ENCODE data around the gene RGPD8. TPM values are rescaled to one million over a fixed set of nuclear protein-coding genes. Genes with fewer than 3 reads are reported as not detected.
A peak's percentile ranks its signal among the peaks of the same experiment; 100 is the strongest.

RGPD8 gene
- total RNA-seq, 2 donors from 2014 or later: 17.1 to 42.7 TPM

DNA sequence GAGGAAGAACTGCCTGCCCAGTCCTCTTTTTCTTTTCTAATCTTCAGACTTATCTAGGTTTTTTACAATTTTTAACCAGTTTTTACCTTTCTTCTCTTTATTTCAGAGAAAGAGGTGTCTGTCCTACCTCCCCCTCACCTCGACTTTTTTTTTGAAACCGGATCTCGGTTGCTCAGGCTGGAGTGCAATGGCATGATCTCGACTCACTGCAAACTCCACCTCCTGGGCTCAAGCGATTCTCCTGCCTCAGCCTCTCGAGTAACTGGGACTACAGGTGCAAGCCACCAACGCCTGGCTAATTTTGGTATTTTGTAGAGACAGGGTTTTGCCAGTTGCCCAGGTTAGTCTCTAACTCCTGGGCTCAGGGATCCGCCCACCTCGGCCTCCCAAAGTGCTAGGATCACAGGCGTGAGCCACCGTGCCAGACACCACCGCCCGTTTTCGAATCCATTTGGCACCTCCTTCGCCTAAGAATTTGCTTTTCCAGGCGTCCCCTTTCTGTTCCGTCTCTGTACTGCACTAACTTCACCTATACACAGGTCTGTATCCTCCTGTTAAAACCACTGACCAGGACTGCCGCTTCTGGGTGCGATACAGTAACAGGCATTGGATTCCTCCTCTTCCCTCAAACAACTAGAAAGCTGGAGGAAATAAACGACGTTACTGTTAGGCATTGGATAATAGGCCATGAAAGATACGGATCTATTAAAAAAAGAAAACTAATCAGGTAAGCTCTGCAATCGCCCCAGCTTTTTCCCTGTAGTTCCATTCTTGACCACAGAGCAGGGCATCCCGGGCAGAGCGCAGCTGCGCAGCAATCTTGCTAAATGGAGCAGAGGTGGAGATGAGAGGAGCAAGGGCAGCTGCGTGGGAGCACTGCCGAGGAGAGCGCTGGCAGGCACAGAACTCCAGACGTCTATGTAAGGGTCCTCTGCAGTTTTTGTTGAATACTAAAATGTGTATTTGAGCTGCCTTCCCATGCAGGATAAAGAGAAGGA is 88.1 kb downstream of the RGPD8 start:
- H3K9me3 Mint-ChIP-seq: peaks cover 6% of the 10 kb centered on the region
- H3K9me3 ChIP-seq (ENCODE audit: control insufficient read depth, low read length): no peaks in the 10 kb centered on the region
- H3K27ac ChIP-seq (ENCODE audit: low read depth, low read length): no peak overlapping the region
- H3K27ac Mint-ChIP-seq: no peak overlapping the region
- no peaks in the 10 kb centered on the region for H3K36me3 ChIP-seq (ENCODE audit: control insufficient read depth, insufficient read depth, low read length)
- WGBS, 2 experiments (ENCODE audit: insufficient coverage in 1 of 2, insufficient read length in 1 of 2): 92 to 93% methylated on average over 25 to 30 of the region's 30 CpGs
- H3K9ac ChIP-seq (ENCODE audit: extremely low read depth, low read length, poor library complexity, severe bottlenecking): no peak overlapping the region
- H3K4me1 Mint-ChIP-seq: peaks cover 2% of the 10 kb centered on the region
- no peak overlapping the region for H3K4me3 Mint-ChIP-seq
- H3K4me3 ChIP-seq (ENCODE audit: low read length): no peak overlapping the region
- H3K4me1 ChIP-seq (ENCODE audit: control insufficient read depth, insufficient read depth, low read length): no peaks in the 10 kb centered on the region
- TF ChIP-seq, protein P1, sequence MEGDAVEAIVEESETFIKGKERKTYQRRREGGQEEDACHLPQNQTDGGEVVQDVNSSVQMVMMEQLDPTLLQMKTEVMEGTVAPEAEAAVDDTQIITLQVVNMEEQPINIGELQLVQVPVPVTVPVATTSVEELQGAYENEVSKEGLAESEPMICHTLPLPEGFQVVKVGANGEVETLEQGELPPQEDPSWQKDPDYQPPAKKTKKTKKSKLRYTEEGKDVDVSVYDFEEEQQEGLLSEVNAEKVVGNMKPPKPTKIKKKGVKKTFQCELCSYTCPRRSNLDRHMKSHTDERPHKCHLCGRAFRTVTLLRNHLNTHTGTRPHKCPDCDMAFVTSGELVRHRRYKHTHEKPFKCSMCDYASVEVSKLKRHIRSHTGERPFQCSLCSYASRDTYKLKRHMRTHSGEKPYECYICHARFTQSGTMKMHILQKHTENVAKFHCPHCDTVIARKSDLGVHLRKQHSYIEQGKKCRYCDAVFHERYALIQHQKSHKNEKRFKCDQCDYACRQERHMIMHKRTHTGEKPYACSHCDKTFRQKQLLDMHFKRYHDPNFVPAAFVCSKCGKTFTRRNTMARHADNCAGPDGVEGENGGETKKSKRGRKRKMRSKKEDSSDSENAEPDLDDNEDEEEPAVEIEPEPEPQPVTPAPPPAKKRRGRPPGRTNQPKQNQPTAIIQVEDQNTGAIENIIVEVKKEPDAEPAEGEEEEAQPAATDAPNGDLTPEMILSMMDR (conservative IDR thresholded peaks at IDR 0.05): peak; percentile 53
- DNase-seq: peak; percentile 69
- no peaks in the 10 kb centered on the region for H3K27me3 Mint-ChIP-seq (ENCODE audit: insufficient read depth)
- peaks cover 2% of the 10 kb centered on the region for H3K36me3 Mint-ChIP-seq (ENCODE audit: low read depth)
- H3K27me3 ChIP-seq (ENCODE audit: control insufficient read depth, insufficient read depth, low read length, poor library complexity, severe bottlenecking): no peaks in the 10 kb centered on the region

GRCh38 chr2:112343827-112344585 is 89.4 kb downstream of the RGPD8 start:
- TF ChIP-seq, protein P1 (conservative IDR thresholded peaks at IDR 0.05): no peak
- peaks cover 2% of the 10 kb centered on the region for H3K4me1 Mint-ChIP-seq
- Histone ChIP-seq H3K4me3 (ENCODE audit: low read length) (no peak overlapping the region), H3K27ac (ENCODE audit: low read depth, low read length) (no peak overlapping the region), H3K9ac (ENCODE audit: extremely low read depth, low read length, poor library complexity, severe bottlenecking) (no peak overlapping the region), H3K36me3 (ENCODE audit: control insufficient read depth, insufficient read depth, low read length) (no peaks in the 10 kb centered on the region), H3K27me3 (ENCODE audit: control insufficient read depth, insufficient read depth, low read length, poor library complexity, severe bottlenecking) (no peaks in the 10 kb centered on the region), H3K4me1 (ENCODE audit: control insufficient read depth, insufficient read depth, low read length) (no peaks in the 10 kb centered on the region), H3K9me3 (ENCODE audit: control insufficient read depth, low read length) (no peaks in the 10 kb centered on the region)
- peaks cover 6% of the 10 kb centered on the region for H3K9me3 Mint-ChIP-seq
- DNase-seq: no peak
- no peaks in the 10 kb centered on the region for H3K27me3 Mint-ChIP-seq (ENCODE audit: insufficient read depth)
- H3K4me3 Mint-ChIP-seq: no peak overlapping the region
- no peak overlapping the region for H3K27ac Mint-ChIP-seq
- WGBS, 2 experiments (ENCODE audit: insufficient coverage in 1 of 2, insufficient read length in 1 of 2): 84 to 85% methylated on average over 1 of the region's 1 CpG
- peaks cover 2% of the 10 kb centered on the region for H3K36me3 Mint-ChIP-seq (ENCODE audit: low read depth)

- Histone ChIP-seq H3K27ac (ENCODE audit: low read depth, low read length) (no peak overlapping the region), H3K27me3 (ENCODE audit: control insufficient read depth, insufficient read depth, low read length, poor library complexity, severe bottlenecking) (no peaks in the 10 kb centered on the region), H3K4me3 (ENCODE audit: low read length) (no peak overlapping the region), H3K4me1 (ENCODE audit: control insufficient read depth, insufficient read depth, low read length) (no peaks in the 10 kb centered on the region), H3K36me3 (ENCODE audit: control insufficient read depth, insufficient read depth, low read length) (no peaks in the 10 kb centered on the region), H3K9ac (ENCODE audit: extremely low read depth, low read length, poor library complexity, severe bottlenecking) (no peak overlapping the region), H3K9me3 (ENCODE audit: control insufficient read depth, low read length) (no peaks in the 10 kb centered on the region)
- H3K27me3 Mint-ChIP-seq (ENCODE audit: insufficient read depth): no peaks in the 10 kb centered on the region
- TF ChIP-seq, protein P1 (conservative IDR thresholded peaks at IDR 0.05): no peak
- DNase-seq: no peak
- H3K4me1 Mint-ChIP-seq: peaks cover 2% of the 10 kb centered on the region
- no peak overlapping the region for H3K27ac Mint-ChIP-seq
- H3K4me3 Mint-ChIP-seq: no peak overlapping the region
- WGBS, 2 experiments (ENCODE audit: insufficient coverage in 1 of 2, insufficient read length in 1 of 2): 89% methylated on average over 2 of the region's 2 CpGs; no CpG with 5 or more reads in 1 of the 2 experiments
- peaks cover 2% of the 10 kb centered on the region for H3K36me3 Mint-ChIP-seq (ENCODE audit: low read depth)
- H3K9me3 Mint-ChIP-seq: peaks cover 3% of the 10 kb centered on the region
These were observed 91.3 kb downstream of the RGPD8 start for GRCh38 chr2:112342067-112342550.
